Measurements from ENCODE around the gene DPP4.
A peak's percentile ranks its signal among the peaks of the same experiment; 100 is the strongest.
"Not testable (repeated sequence)": the region's sequence is repeated elsewhere in the genome, so short reads cannot be mapped to it uniquely, and the experiment has no call there.

The DPP4 gene

DNA sequence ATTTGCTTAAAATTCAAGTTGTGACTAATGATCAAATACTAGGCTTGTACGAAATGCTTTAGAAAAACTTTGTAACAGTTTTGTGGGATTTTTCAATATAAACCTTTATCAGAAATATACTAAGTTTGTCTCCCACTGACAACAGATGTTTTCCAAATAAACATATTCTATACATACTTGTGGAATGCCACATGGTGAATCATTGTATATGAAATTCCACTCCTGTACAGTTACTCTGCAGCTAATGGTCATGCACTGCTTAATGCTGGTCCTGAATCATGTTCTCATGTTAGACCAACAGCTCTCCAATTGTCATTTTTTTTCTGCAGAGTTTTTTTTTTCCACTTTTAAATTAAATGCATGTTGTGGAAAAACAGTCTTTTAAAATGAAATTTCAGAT, 90.1 kb downstream of the DPP4 start:
- peak; percentile 57 for DNase-seq

DNA sequence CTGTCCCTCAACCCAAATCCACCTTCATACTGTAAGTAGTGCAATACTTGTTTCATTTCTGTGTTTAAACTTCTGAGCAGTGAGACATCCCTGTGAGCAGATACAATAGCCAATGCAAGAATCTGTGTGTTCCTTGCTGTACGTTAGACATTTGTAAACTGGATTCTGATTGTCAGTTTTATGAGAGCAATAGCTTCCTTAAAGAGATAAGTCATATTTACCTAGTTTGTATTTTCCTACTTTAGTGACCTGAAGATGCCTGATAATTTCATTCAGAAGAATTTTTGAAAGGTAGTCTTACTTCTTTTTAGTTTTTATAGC, 90.7 kb downstream of the DPP4 start:
- no peak for DNase-seq

- DNase-seq, result no peak
Observed at GRCh38 chr2:161982548-161983330, 91.3 kb downstream of the DPP4 start.

DNA sequence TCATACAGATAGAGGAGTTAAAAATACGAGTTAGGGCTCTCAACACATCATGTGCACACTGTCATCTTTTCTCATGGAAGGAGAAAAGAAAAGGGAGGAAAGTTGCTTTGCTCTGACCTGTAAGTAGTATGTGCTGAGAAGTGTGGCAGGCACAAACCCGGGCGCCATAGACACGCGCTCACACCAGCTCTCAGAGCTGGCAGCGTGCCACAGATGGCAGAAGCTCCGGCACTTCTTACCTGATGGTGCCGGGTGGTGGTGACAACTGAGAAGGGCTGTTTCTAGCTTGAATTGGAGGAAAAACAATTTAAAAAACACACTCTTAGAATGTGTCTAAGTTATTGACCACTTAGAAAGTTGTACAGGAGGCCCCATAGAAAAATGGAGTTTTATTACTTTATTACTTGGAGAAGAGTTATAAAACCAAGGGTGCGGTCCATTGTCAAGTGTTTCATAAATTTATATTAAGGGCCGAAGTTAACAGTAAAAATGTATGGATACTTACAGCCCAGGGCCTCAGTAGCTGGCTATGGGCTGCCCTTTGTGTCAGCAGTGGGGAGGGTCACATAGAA, 92.2 kb downstream of the DPP4 start:
- no peak for DNase-seq

DNA sequence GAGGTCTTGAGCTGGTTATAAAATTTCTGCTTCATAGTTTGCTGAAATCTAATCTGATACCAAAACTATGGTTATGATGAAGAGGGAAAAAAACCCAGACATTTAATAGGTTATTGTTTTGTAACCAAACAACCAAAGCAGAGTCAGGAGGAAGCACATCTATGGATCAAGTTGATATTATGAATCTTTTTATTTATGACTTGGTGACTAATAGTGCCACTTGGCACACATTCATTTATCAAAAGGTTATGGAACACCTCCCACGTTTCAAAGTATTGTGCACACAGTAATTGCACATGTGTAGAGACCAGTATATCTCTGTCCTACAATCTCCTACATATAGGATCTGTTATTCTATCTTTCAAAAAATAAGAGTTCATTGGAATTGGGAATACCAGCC, 93.0 kb downstream of the DPP4 start:
- no peak for DNase-seq

DNA sequence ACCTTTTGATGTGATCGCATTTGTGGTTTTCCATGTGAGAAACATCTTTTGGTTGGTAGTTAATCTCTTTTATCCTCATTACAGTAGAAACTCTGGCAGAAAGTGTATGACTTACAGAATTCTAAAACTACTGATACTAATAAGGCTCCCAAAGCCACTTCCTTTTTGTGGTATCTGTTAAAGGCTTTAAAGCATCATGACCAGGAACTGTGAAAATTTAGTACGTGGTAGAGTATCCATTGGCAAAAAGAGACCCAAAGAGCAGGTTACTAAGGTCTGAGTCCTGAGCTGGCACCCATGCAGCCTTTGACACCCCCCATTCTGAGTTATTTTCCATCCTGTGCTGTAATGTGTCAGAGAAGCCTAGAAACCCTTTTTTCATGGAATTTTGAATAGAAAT, 94.5 kb downstream of the DPP4 start:
- no peak for DNase-seq

- peak; percentile 43 for DNase-seq
Observed at GRCh38 chr2:161977926-161978325, 96.1 kb downstream of the DPP4 start.

DNA sequence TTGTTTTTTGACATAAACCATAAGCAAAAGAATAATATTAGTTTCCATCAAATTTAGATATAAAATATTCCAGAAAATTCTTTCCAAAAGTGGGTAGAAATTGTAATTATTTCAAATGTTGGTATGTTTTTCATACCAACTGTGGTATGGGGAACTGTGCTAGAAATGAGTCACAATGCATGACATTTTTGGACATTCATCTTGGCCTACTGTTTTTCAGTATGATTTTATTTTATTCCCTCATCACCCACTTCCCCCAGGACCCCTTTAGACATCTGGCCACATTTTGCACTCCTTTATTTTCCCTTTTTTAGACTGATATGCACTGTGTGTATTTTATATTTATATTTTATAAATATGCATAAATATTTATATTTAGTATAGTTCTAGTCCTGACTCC, 97.1 kb downstream of the DPP4 start:
- DNase-seq, result no peak

DNA sequence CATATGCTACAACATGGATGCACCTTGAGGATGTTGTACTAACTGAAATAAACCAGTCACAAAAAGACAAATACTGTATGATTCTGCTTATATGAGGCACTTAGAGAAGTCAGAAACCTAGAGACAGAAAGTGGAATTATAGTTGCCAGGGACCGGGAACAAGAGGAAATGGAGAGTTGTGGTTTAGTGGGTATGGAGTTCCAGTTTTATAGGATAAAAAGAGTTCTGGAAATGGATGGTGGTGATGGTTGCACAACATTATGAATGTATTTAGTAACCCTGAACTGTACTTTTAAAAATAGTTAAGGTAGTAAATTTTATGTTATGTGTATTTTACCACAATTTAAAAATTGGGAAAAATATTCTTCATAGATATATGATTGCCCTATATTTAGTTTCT, 97.7 kb downstream of the DPP4 start:
- DNase-seq, result no peak

DNA sequence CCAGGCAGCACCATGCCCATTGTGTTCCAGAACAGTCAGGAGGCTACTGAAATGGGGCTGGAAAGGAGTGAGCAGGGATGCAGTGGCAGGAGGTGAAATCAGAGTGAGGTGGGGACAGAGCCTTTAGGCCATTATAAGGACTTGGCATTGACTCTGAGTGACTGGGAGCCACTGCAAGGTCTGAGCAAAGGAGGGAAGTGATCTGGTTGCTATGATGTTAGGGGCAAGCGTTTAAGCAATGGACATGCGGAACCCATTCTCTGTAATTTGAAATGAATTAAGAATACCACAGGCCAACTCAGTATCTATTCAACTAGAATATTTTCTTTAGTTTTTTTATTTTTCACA, 98.2 kb downstream of the DPP4 start:
- DNase-seq, result no peak

DNA sequence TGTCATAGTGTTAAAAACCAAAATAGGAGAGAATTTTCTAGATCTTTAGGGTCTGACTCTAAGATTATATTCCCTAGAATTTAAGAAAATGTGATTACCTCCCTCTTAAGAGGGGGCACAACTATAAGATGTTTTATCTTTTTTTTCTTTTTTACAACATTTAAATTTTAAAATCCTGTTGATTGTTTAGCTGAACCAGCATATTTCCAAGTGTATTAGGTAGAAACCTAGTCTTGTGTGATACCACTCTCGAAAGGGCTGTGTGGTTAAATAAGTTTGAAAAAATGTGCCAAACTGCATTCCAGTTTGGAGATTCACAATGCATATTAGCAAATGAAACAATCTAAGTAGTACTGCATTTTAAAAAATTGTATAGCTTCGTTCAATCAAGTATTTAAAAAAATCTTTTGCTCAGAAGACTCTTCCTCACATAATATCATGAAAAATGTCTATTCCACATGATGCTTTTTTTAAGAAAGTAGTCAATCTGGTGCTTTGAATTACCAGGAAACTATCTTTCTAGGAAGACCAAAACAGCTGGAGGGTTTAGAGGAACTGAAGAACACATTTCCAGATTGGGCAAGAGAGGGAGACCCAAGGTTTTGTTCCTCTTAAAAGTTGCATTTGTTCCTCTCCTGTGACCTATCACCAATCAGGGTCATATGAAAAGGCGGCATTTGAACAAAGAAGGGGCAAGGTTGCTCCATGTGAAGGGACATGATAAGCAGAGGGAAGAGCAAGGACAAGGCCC, 98.8 kb downstream of the DPP4 start:
- peak; percentile 34 for DNase-seq

DNA sequence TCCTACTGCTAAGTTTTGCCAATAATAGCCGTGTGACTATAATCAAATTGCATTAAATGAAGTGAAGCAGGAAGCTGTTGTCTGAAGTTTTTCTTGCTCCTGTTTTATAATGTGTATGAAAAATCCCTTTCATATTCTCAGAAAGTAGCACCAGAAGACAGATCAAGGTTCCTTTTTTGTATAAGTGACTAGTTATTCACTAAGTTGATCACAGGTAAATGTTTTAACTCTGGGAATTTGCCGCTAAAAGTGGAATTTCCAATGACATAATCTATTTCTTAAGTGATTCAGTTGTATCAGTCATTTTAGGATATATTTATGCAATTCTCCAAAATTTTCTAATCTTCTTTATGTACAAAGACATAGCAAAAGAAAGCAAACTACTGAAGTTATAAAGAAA, 99.6 kb downstream of the DPP4 start:
- no peak for DNase-seq

DNA sequence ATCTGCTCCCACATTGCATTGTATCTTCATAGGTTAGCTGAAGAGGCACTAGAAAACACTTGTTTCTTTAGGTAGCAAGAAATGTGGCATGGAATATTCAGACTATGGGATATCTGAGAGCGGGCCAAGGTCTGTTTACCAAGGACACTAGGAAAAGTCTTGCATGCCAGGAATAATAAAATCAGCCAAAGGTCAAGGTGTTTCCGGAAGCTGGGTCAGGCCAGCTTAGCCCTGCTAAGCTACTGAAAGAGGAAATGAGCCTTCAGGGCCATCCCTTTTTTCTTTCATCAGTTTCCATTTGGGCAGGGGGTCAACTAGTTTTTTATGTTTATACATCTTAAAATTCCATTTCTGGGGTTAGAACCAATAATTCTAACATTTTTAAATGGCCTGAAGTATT, 101.1 kb downstream of the DPP4 start:
- DNase-seq, result no peak

DNA sequence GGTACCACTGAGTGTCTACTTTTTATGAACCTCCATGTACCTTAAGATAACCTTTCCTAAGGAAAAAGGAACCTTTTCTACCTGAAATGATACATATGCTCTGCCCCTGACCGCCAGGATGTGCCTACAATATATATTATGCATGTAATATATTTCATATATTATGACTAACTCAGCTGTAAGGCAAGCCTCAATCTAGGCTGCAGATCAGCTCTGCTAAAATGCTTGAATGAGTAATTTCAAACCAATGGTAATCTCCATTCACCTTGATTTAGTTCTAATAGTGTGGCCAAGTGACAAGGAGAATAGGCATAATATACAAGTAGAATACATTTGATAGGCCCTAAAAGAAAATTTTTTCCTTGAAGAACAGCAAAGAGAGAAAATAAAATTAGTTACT, 101.8 kb downstream of the DPP4 start:
- no peak for DNase-seq

- DNase-seq, result no peak
Observed at GRCh38 chr2:161971551-161971950, 102.5 kb downstream of the DPP4 start.

- no peak for DNase-seq
Observed at GRCh38 chr2:161969159-161969558, 104.9 kb downstream of the DPP4 start.

DNA sequence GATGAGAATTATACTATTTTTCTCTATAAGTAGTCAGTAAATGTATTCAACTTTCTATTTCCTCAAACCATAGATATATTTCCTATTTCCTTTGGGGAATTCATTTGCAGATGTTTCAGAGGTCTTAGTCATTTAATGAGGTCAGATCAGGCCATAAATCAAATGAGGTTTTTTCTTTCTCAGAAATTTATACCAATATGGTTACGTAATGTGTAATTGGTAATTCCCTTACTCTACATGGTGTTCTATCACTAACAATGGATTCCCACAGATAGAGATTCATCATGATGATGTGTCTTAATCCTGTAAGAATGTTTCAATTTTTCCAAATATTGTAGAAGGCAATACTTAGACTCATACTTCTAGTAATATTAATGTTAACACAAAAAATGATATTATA, 108.0 kb downstream of the DPP4 start:
- peak; percentile 54 for DNase-seq

DNA sequence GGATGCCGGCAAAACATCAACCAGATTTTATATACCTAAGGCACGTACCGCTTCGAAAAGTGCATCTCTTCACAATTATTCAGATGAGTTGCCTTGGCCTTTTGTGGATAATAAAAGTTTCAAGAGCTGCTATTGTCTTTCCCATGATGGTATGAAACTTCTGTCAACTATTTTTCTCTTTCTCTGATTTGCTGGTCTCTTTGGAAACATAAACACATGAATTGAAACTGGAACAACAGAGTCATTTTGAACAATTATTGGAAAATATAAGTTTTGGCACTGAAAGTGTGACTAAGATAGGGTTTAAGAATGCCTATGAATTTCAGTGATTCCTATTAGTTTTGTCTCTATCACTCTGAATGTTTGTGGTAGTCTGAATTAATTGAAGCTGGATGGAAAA, 109.9 kb downstream of the DPP4 start:
- no peak for DNase-seq

- DNase-seq, result no peak
Observed at GRCh38 chr2:161962160-161962559, 111.9 kb downstream of the DPP4 start.

DNA sequence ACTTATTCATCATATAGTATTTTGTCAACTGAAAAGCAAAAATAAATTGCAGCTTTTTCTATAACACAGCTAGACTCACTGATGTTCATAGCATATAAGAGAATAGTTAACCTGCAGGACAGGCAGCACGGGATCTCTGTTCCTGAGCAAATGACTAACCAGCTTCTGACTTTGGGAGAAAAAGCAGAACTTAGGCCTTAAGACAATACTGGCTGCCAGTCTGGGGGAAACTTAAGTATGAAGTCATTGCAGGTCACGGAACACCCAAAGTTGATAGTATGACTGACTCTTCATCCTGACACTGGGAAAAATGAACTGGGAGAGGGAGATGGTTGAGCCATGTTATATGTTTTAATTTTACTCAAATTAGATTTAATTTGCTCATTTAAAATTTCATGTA, 113.0 kb downstream of the DPP4 start:
- DNase-seq, result no peak

GRCh38 chr2:161956738-161957137, 117.3 kb downstream of the DPP4 start:
- DNase-seq, result no peak

DNA sequence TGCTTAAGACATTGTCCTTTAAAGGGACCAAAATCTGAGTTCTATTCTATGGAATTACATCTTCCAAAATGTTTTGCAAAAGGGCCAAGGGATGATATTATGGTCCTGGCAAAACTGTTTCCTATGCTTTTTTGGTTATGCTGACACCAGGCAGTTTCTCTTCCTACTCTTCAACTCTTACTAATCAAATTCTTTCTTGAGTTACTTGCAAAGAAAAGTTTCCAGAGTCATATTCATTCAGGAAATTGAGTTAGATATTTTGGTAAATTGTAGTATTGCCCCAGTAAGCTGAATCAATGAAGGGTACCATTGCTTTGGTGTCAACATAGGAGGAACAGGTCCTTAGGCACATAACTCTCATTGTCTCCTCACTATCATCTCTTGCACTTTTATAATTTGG, 118.8 kb downstream of the DPP4 start:
- no peak for DNase-seq

- no peak for DNase-seq
Observed at GRCh38 chr2:161954103-161954502, 119.9 kb downstream of the DPP4 start.

GRCh38 chr2:161953367-161953766, 120.6 kb downstream of the DPP4 start:
- not testable (repeated sequence) for DNase-seq

DNA sequence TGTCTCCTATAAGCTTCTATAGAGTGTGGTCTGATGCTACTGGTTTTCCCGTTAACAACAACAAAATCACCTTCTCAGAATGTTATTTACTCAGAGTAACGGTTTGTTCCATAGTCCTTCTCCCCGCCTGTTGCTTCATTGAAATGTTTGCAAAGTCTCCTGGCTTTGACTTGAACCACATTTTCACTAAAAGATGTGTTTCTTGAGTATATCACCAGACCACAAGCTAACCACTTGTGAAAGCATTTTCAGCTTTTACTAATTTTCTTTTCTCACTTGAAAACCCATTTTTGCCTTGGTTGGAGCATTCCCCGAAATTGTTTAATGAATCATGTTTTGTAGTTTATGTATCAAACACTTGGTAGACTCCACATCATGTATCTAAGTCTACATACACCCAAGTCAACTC, 121.2 kb downstream of the DPP4 start:
- no peak for DNase-seq

Data from EL (cell line).